Adrenal gland (tissue), 12 donors: ENCODE measurements around the gene LIPK. TPM values are rescaled to one million over a fixed set of nuclear protein-coding genes. Genes with fewer than 3 reads are reported as not detected.
A peak's percentile ranks its signal among the peaks of the same experiment; 100 is the strongest.

Experiments used
- DNase-seq, 7 donors: peaks; one replicate each; pipeline ENCODE4 v3.0.0-alpha.2; 2019 to 2020
- H3K27ac ChIP-seq, 5 donors: fragments of 200-600 bp; sonication (generic) in 4 of 5; 1 replicate in 3 of 5; 2 replicates in 2 of 5; pipeline versions ENCODE4 v1.5.1 to v1.8.0; 2016 to 2020; ENCODE audit warnings: mild to moderate bottlenecking in 1 of 5
- H3K27me3 ChIP-seq: fragments of 200-600 bp; 2 replicates; pipeline ENCODE4 v1.8.0; 2021
- H3K36me3 ChIP-seq, 2 donors: fragments of 200-600 bp; replicated peaks in 1 of 2; 1 replicate in 1 of 2; 2 replicates in 1 of 2; pipeline versions ENCODE4 v1.5.1 to v1.8.0; 2018 to 2022
- H3K4me1 ChIP-seq, 2 donors: fragments of 200-600 bp; replicated peaks in 1 of 2; 1 replicate in 1 of 2; 2 replicates in 1 of 2; pipeline versions ENCODE4 v1.5.1 to v1.8.0; 2018 to 2021
- H3K4me3 ChIP-seq, 4 donors: fragments of 200-600 bp; sonication (generic) in 3 of 4; one replicate each; pipeline ENCODE4 v1.5.1; 2016 to 2018
- H3K9me3 ChIP-seq, 3 donors: fragments of 200-600 bp; sonication (generic) in 1 of 3; replicated peaks in 1 of 3; 1 replicate in 2 of 3; 2 replicates in 1 of 3; pipeline versions ENCODE4 v1.5.1 to v1.8.0; 2016 to 2021
- POLR2A ChIP-seq, 2 donors: fragments of 450-650 bp; IDR thresholded peaks; one replicate each; pipeline ENCODE4 v1.6.1; 2017; ENCODE audit warnings: antibody characterized with exemption in 2 of 2, mild to moderate bottlenecking in 2 of 2, moderate library complexity in 1 of 2
- WGBS, 4 donors: extraction: QIAGEN DNeasy Blood & Tissue Kit in 2 of 4; methylation state at CpG; one replicate each; pipeline versions ENCODE4 v1.1.5 to v1.1.7; 2013 to 2017; 5-methylcytosine and 5-hydroxymethylcytosine counted together
- intact Hi-C, 2 donors: fragments of 100-400 bp; cut with DNase I; formaldehyde crosslinking; loops; one replicate each; pipeline versions ENCODE4 v1.14.1 to v1.15.0; 2022 to 2023
- polyA plus RNA-seq, 3 donors: library from polyadenylated mRNA; stranded (reverse); fragments of 200-250 nt in 2 of 3; fragments of 350-450 nt in 1 of 3; fragmentation: Illumina TruSeq in 1 of 3; extraction: RNeasy Lipid Tissue Mini Kit (QIAGEN cat#74804) in 1 of 3; gene quantifications; one replicate each; pipeline ENCODE4 v1.2.3, GENCODE V29; 2013 to 2014
- total RNA-seq, 9 donors: library from RNA; depleted of rRNA in 4 of 9; stranded (reverse); fragments of >200 nt in 4 of 9; fragments of 120-200 nt in 1 of 9; fragmentation: NEBNext Ultra II Directional in 1 of 9; extraction: Animal tissue kit (Norgen Biotek cat#: 25700) in 1 of 9; gene quantifications; one replicate each; pipeline versions ENCODE4 v1.1.0 to v1.2.4, GENCODE V29; 2013 to 2023
- TF ChIP-seq, protein P1 (sequence below), 6 experiments: fragments of 450-650 bp in 4 of 6; fragments of 200-600 bp in 2 of 6; sonication (generic) in 1 of 6; IDR thresholded peaks; 1 replicate in 5 of 6; 2 replicates in 1 of 6; pipeline versions ENCODE4 v1.5.1 to v1.8.0; 2016 to 2021; ENCODE audit warnings: antibody characterized with exemption in 6 of 6, mild to moderate bottlenecking in 2 of 6, moderate library complexity in 1 of 6
- donor health status: healthy with polysubstance abuse.
- donor health status: Bipolar disorder and iron deficiency.
- donor health status: DM: yes; HTN: yes; CAD: no.
- donor health status: DM: no; HTN: no; CAD: no.
- donor health status: DM: no; HTN: no; CAD: no.
- donor health status: DM: yes; HTN: yes; CAD: no.

The LIPK gene
- total and polyA plus RNA-seq, 12 donors: not detected

DNA sequence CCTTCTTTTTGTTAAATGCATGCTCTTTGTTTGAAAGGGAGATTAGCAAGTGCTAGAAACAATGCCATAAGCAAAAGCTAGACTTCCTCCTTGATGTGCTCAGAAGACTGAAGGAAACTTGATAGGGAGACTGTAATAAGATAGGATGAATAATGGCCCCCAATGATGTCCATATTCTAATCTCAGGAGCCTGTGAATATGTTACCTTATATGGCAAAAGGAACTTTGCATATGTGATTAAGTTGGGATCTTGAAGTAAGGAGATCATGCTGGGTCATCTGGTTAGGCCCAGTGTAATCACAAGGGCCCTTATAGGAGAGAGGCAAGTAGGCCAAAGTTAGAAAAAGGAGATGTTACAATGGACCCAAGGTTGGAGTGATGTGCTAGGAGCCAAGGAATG is 82.9 kb downstream of the LIPK start:
- Histone ChIP-seq H3K36me3 (no peaks in the 10 kb centered on the region), H3K27me3 (no peaks in the 10 kb centered on the region), H3K4me1 (no peaks in the 10 kb centered on the region), H3K4me3 (no peak overlapping the region), H3K27ac (no peak overlapping the region), H3K9me3 (no peaks in the 10 kb centered on the region)
- intact Hi-C loops: no loop called here
- TF ChIP-seq, protein P1, sequence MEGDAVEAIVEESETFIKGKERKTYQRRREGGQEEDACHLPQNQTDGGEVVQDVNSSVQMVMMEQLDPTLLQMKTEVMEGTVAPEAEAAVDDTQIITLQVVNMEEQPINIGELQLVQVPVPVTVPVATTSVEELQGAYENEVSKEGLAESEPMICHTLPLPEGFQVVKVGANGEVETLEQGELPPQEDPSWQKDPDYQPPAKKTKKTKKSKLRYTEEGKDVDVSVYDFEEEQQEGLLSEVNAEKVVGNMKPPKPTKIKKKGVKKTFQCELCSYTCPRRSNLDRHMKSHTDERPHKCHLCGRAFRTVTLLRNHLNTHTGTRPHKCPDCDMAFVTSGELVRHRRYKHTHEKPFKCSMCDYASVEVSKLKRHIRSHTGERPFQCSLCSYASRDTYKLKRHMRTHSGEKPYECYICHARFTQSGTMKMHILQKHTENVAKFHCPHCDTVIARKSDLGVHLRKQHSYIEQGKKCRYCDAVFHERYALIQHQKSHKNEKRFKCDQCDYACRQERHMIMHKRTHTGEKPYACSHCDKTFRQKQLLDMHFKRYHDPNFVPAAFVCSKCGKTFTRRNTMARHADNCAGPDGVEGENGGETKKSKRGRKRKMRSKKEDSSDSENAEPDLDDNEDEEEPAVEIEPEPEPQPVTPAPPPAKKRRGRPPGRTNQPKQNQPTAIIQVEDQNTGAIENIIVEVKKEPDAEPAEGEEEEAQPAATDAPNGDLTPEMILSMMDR (IDR thresholded peaks at IDR 0.05): no peak
- no peak for TF ChIP-seq POLR2A (IDR thresholded peaks at IDR 0.05)
- DNase-seq: no peak

DNA sequence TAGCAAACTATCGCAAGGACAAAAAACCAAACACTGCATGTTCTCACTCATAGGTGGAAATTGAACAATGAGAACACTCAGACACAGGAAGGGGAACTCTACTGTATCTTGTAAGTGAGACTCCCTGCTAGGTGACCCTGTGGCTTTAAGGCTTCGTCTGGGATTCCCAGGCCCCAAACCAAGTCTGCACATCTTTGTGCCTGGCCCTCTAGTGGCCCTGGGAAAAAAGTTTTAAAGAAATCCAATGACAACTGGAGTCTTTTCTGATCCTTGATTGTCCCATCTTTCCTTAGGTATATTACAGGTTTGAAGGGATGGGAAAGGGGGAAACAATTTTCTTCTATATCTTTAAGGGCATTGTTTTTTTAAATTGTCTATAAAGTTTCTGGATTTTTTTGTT is 85.9 kb downstream of the LIPK start:
- WGBS, 4 donors: 44 to 60% (median 50%) methylated on average over 2 of the region's 2 CpGs
- Histone ChIP-seq H3K27me3 (no peaks in the 10 kb centered on the region), H3K4me1 (no peaks in the 10 kb centered on the region), H3K27ac (no peak overlapping the region), H3K4me3 (no peak overlapping the region), H3K9me3 (no peaks in the 10 kb centered on the region), H3K36me3 (no peaks in the 10 kb centered on the region)
- intact Hi-C loops: loop anchor here in 1 of 2 donors (10.0 kb wide), 1 partner anchor 87 kb away; the partner anchor contains the start of gene LIPK
- DNase-seq: peak in 6 of 7 donors; percentile 31 to 57 (median 49)
- TF ChIP-seq, protein P1 (IDR thresholded peaks at IDR 0.05): peak; percentile 33 to 63 (median 55)
- TF ChIP-seq POLR2A (IDR thresholded peaks at IDR 0.05): no peak

DNA sequence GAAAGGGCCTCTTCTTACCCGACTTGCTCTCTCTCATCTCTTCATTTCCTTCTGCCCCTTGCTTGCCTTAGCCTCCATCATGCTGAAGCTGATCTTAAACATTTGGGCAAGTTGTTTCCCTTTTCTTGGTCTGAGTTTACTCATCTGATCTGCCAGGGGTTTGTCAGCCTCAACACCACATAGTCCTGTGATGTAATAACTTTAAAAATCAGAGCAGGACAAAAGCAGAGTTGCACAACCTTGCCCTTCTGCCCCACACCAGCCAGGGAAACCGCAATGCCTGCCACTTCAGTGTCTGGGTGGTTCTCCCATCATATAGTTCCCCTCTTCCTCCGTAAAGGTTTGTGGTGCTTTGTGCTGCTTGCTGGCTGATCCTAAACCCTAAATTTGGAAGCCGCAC is 86.6 kb downstream of the LIPK start:
- no peak overlapping the region for H3K27ac ChIP-seq
- H3K9me3 ChIP-seq: no peaks in the 10 kb centered on the region
- WGBS, 4 donors: 78 to 84% (median 80%) methylated on average over 4 of the region's 4 CpGs
- DNase-seq: peak in 6 of 7 donors; percentile 25 to 53 (median 42)
- intact Hi-C loops: loop anchor here in 1 of 2 donors (10.0 kb wide), 1 partner anchor 88 kb away; the partner anchor contains the start of gene LIPK
- TF ChIP-seq, protein P1 (IDR thresholded peaks at IDR 0.05): no peak
- no peak for TF ChIP-seq POLR2A (IDR thresholded peaks at IDR 0.05)
- H3K4me1 ChIP-seq: no peaks in the 10 kb centered on the region
- H3K36me3 ChIP-seq: no peaks in the 10 kb centered on the region
- H3K4me3 ChIP-seq: no peak overlapping the region
- H3K27me3 ChIP-seq: no peaks in the 10 kb centered on the region

DNA sequence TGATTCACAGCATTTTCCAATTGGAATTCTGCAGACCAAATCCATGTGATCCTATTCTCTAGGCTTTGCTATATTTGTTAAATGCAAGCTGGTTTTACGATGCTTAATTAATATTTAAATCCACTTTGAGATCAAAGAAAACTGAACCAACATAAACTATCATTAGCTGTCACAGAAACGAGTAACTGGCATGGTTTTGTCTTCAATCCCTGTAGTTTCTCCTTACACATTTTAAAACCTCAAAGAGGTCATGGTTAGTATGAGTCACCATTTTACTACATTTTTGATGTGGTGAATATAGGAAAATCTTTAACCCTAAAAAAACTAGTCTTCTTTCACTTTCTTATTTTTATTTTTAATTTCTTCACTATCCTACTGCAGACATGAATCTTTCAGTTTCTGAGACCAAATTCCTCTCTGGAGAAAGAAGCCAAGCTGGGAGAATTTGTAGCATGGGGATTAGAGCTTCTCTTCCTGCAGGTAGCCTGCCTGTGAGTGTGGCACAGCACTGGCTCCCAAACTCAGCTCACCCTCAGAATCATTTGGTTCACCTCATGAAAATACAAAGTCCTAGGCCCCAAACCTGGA is 87.8 kb downstream of the LIPK start:
- no peak for DNase-seq
- Histone ChIP-seq H3K9me3 (no peaks in the 10 kb centered on the region), H3K27me3 (no peaks in the 10 kb centered on the region), H3K4me3 (no peak overlapping the region), H3K4me1 (no peaks in the 10 kb centered on the region), H3K27ac (no peak overlapping the region), H3K36me3 (no peaks in the 10 kb centered on the region)
- WGBS, 4 donors: 41 to 51% (median 48%) methylated on average over 2 of the region's 2 CpGs
- intact Hi-C loops: loop anchor here in 1 of 2 donors (10.0 kb wide), 1 partner anchor 89 kb away; the partner anchor contains the start of gene LIPK
- no peak for TF ChIP-seq POLR2A (IDR thresholded peaks at IDR 0.05)
- TF ChIP-seq, protein P1 (IDR thresholded peaks at IDR 0.05): no peak
